NCI-H774 (cell line): ENCODE measurements around the gene ZSWIM5.

ENCODE experiments used
- DNase-seq: peaks from one replicate; lab custom pipeline; 2025; lab: John Stamatoyannopoulos, UW

The ZSWIM5 gene

GRCh38 chr1:45023663-45024062 is 182.7 kb downstream of the ZSWIM5 start:
- DNase-seq = no peak

- DNase-seq = peak; percentile 90
Observed at GRCh38 chr1:45018599-45019230, 187.7 kb downstream of the ZSWIM5 start.

- no peak for DNase-seq
Observed at GRCh38 chr1:45016767-45017166, 189.6 kb downstream of the ZSWIM5 start.

- no peak for DNase-seq
Observed at GRCh38 chr1:45016090-45016697, 190.2 kb downstream of the ZSWIM5 start.

GRCh38 chr1:45015683-45016082 is 190.7 kb downstream of the ZSWIM5 start:
- no peak for DNase-seq

- peak; percentile 78 for DNase-seq
Observed at GRCh38 chr1:45014321-45015028, 191.9 kb downstream of the ZSWIM5 start.

- DNase-seq = no peak
Observed at GRCh38 chr1:45013551-45014209, 192.7 kb downstream of the ZSWIM5 start.

GRCh38 chr1:45012639-45013278 is 193.6 kb downstream of the ZSWIM5 start:
- DNase-seq = peak; percentile 58

- DNase-seq = peak; percentile 99
Observed at GRCh38 chr1:45011837-45012638, 194.4 kb downstream of the ZSWIM5 start, which contains the start of gene UROD. UROD (plus strand) TSS chr1:45012254; CDS start chr1:45012266, 12 bp downstream.

- peak; percentile 85 for DNase-seq
Observed at GRCh38 chr1:45010855-45011811, 195.3 kb downstream of the ZSWIM5 start, which contains the start of gene HECTD3. HECTD3 (minus strand) TSS chr1:45011324; CDS start chr1:45011257, 67 bp downstream.

- DNase-seq = peak; percentile 44
Observed at GRCh38 chr1:45009956-45010854, 196.2 kb downstream of the ZSWIM5 start.

- no peak for DNase-seq
Observed at GRCh38 chr1:45009296-45009865, 197.0 kb downstream of the ZSWIM5 start.

- DNase-seq = no peak
Observed at GRCh38 chr1:45008516-45008915, 197.9 kb downstream of the ZSWIM5 start.

- DNase-seq = no peak
Observed at GRCh38 chr1:45008076-45008475, 198.3 kb downstream of the ZSWIM5 start.

GRCh38 chr1:45007311-45007710 is 199.1 kb downstream of the ZSWIM5 start:
- no peak for DNase-seq

- DNase-seq = no peak
Observed at GRCh38 chr1:45005761-45006160, 200.6 kb downstream of the ZSWIM5 start.

- no peak for DNase-seq
Observed at GRCh38 chr1:45004281-45004920, 202.0 kb downstream of the ZSWIM5 start.

- DNase-seq = no peak
Observed at GRCh38 chr1:45003741-45004140, 202.7 kb downstream of the ZSWIM5 start.
